NCI-H345 treated with DMSO at 0.1 percent for 48 hours (cell line): ENCODE data around the gene ARMC7.

Experiments
- DNase-seq: peaks from one replicate; lab custom pipeline; 2025; ENCODE audit not compliant: unreplicated experiment; lab: John Stamatoyannopoulos, UW

Gene ARMC7

GRCh38 chr17:75077496-75078283 is 32.1 kb upstream of the ARMC7 start:
- DNase-seq: no peak

GRCh38 chr17:75078284-75079022 is 31.3 kb upstream of the ARMC7 start:
- no peak for DNase-seq

- DNase-seq: no peak
Measured at GRCh38 chr17:75079023-75079373, 30.8 kb upstream of the ARMC7 start.

- no peak for DNase-seq
Measured at GRCh38 chr17:75081611-75082540, 27.9 kb upstream of the ARMC7 start.

GRCh38 chr17:75082683-75083082 is 27.1 kb upstream of the ARMC7 start:
- DNase-seq: no peak

- no peak for DNase-seq
Measured at GRCh38 chr17:75084039-75084660, 25.6 kb upstream of the ARMC7 start.

- no peak for DNase-seq
Measured at GRCh38 chr17:75086496-75087181, 23.1 kb upstream of the ARMC7 start.

- no peak for DNase-seq
Measured at GRCh38 chr17:75087182-75087557, 22.6 kb upstream of the ARMC7 start.

GRCh38 chr17:75087558-75088453 is 22.0 kb upstream of the ARMC7 start, which contains the start of gene SLC16A5:
Gene SLC16A5, plus strand, starts transcription at chr17:75087954. Its CDS starts 5,683 bp downstream, at chr17:75093637.
- DNase-seq: no peak

GRCh38 chr17:75088465-75089417 is 21.0 kb upstream of the ARMC7 start:
- DNase-seq: no peak

GRCh38 chr17:75090871-75091854 is 18.6 kb upstream of the ARMC7 start:
- DNase-seq: no peak

- DNase-seq: no peak
Measured at GRCh38 chr17:75091855-75092327, 17.9 kb upstream of the ARMC7 start.

GRCh38 chr17:75093548-75094158 is 16.1 kb upstream of the ARMC7 start:
- DNase-seq: no peak

- DNase-seq: no peak
Measured at GRCh38 chr17:75094871-75095399, 14.8 kb upstream of the ARMC7 start.

GRCh38 chr17:75096082-75096625 is 13.6 kb upstream of the ARMC7 start:
- no peak for DNase-seq

- DNase-seq: no peak
Measured at GRCh38 chr17:75097865-75098264, 11.9 kb upstream of the ARMC7 start.
